ENCODE results near the gene PHF2. TPM values are rescaled to one million over a fixed set of nuclear protein-coding genes. Genes with fewer than 3 reads are reported as not detected.

PHF2 gene
- total and polyA plus RNA-seq, 2 of the 4 experiments (the other 2 are of a cell fraction) = 5.9 to 9.5 TPM

- Histone ChIP-seq H3K27me3 (ENCODE audit: control insufficient read depth, insufficient read depth, low read length) (no peaks in the 10 kb centered on the region), H4K91ac (ENCODE audit: insufficient read depth, low read depth, low read length) (no peak overlapping the region), H2AK9ac (replicated peaks; ENCODE audit: low read depth, low read length, poor library complexity) (no peak overlapping the region), H3K4me2 (ENCODE audit: low read depth, low read length) (no peak overlapping the region), H3K4me3 (ENCODE audit: insufficient read depth, low read depth, low read length) (no peak overlapping the region), H4K5ac (ENCODE audit: low read depth, low read length) (no peak overlapping the region), H3K9ac (ENCODE audit: low read depth, low read length) (no peak overlapping the region), H2AFZ (replicated peaks; ENCODE audit: low read length, poor library complexity) (no peak overlapping the region), H3K56ac (ENCODE audit: extremely low read depth, insufficient read depth, low read length) (no peak overlapping the region), H4K20me1 (ENCODE audit: insufficient read depth, low read length) (peaks cover 55% of the 10 kb centered on the region), H4K8ac (ENCODE audit: low read depth in 2 of 2, low read length in 2 of 2) (no peak overlapping the region), H3K23ac (ENCODE audit: low read depth, low read length) (no peak overlapping the region), H2BK15ac (ENCODE audit: low read depth, low read length) (no peak overlapping the region), H3K14ac (replicated peaks; ENCODE audit: low read depth, low read length) (no peak overlapping the region), H3K9me3 (ENCODE audit: control insufficient read depth, insufficient read depth, low read length) (peaks cover 8% of the 10 kb centered on the region), H3K4me1 (ENCODE audit: control insufficient read depth, insufficient read depth, low read length) (peaks cover 4% of the 10 kb centered on the region; the same call in 1 of the 2 replicates), H3K27ac (ENCODE audit: insufficient read depth, low read length) (no peak overlapping the region), H3K4ac (ENCODE audit: low read depth, low read length) (no peak overlapping the region), H2AK5ac (ENCODE audit: low read depth, low read length) (no peak overlapping the region), H2BK20ac (ENCODE audit: low read depth, low read length) (no peak overlapping the region), H3K9me1 (ENCODE audit: insufficient read depth, low read length) (peaks cover 22% of the 10 kb centered on the region), H3K36me3 (ENCODE audit: control insufficient read depth, insufficient read depth, low read length) (no peaks in the 10 kb centered on the region), H3K79me1 (ENCODE audit: low read depth in 1 of 2, low read length in 2 of 2) (peaks cover 35 to 59% of the 10 kb centered on the region in 2 experiments), H3K18ac (ENCODE audit: low read depth, low read length) (no peak overlapping the region), H2BK5ac (ENCODE audit: low read depth, low read length, poor library complexity, severe bottlenecking) (no peak overlapping the region), H2BK120ac (ENCODE audit: low read depth, low read length) (no peak overlapping the region)
- 100% methylated on average over 2 of the region's 5 CpGs; no CpG with 5 or more reads in 1 of the 2 experiments for WGBS, 2 experiments (ENCODE audit: extremely low coverage in 2 of 2, insufficient read length in 1 of 2)
- BruUV-seq (replicated peaks) = no TSS peak
- ChIA-PET CTCF (no interaction called here), POLR2A (ENCODE audit: unreplicated experiment) (interaction anchor here (0.7 kb wide), 1 partner anchor 20 kb away, joined by 3 read pairs; no protein-coding TSS in a partner anchor)
- no peak for ATAC-seq (ENCODE audit: low read depth)
- dilution Hi-C loops (cut with HindIII; ENCODE audit: low sequenced_read_pairs, unreplicated experiment) = no loop called here
- intact Hi-C loops (cut with micrococcal nuclease) = no loop called here
- in situ Hi-C loops (cut with MboI; ENCODE audit: low sequenced_read_pairs) = no loop called here
- no peak for TF ChIP-seq NFE2L2 (IDR thresholded peaks at IDR 0.05; ENCODE audit: low read depth, low read length)
- TF ChIP-seq CEBPB (IDR thresholded peaks at IDR 0.05; ENCODE audit: low read depth, low read length) = no peak
- no peak for TF ChIP-seq MAFK (IDR thresholded peaks at IDR 0.05; ENCODE audit: low read depth, low read length)
- no peak for TF ChIP-seq CHD1 (IDR thresholded peaks at IDR 0.05; ENCODE audit: low read depth, low read length)
- no peak for TF ChIP-seq FOS (IDR thresholded peaks at IDR 0.05; ENCODE audit: low read depth, low read length)
- no peak for TF ChIP-seq BHLHE40 (IDR thresholded peaks at IDR 0.05; ENCODE audit: low read depth, low read length)
- DNase-seq = no peak
These were observed 36.8 kb downstream of the PHF2 start for GRCh38 chr9:93613174-93613573.
